Femur (tissue), 1 donor: Measurements from ENCODE around the gene PLBD1.

Experiments used
- DNase-seq: peaks from one replicate; pipeline ENCODE4 v3.0.0-alpha.2; 2017

PLBD1 gene

GRCh38 chr12:14495326-14495725, 72.4 kb downstream of the PLBD1 start:
- DNase-seq, result no peak

- DNase-seq, result no peak
Measured at GRCh38 chr12:14482886-14483285, 84.8 kb downstream of the PLBD1 start.

GRCh38 chr12:14482361-14482760, 85.3 kb downstream of the PLBD1 start:
- DNase-seq, result no peak

- no peak for DNase-seq
Measured at GRCh38 chr12:14481201-14481600, 86.5 kb downstream of the PLBD1 start.

- no peak for DNase-seq
Measured at GRCh38 chr12:14479004-14479403, 88.7 kb downstream of the PLBD1 start.

- no peak for DNase-seq
Measured at GRCh38 chr12:14473707-14474287, 93.9 kb downstream of the PLBD1 start.

GRCh38 chr12:14471497-14471896, 96.2 kb downstream of the PLBD1 start:
- DNase-seq, result no peak

GRCh38 chr12:14460212-14460841, 107.4 kb downstream of the PLBD1 start:
- no peak for DNase-seq

GRCh38 chr12:14454098-14454907, 113.4 kb downstream of the PLBD1 start:
- no peak for DNase-seq
